ENCODE measurements around the gene SNTN.

DNA sequence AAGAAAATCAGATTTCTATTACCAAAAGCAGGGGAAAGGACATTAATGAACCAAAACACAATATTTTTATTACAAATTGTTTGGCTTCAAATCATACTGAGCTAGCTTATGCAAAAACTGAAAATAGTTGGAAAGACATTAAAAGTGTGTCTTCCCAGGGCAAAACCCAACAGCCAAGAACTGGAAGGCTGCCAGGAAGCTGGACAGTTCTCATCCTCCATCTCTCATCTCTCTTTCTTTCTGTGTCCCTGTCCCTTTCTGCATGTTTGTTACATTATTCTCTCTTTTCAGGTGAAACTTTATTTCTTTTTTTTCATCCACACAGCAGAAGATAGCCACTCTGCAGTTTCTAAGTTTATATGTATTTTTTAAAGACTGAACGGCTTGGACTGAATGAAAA, 41.1 kb upstream of the SNTN start:
- TF ChIP-seq, protein P1, sequence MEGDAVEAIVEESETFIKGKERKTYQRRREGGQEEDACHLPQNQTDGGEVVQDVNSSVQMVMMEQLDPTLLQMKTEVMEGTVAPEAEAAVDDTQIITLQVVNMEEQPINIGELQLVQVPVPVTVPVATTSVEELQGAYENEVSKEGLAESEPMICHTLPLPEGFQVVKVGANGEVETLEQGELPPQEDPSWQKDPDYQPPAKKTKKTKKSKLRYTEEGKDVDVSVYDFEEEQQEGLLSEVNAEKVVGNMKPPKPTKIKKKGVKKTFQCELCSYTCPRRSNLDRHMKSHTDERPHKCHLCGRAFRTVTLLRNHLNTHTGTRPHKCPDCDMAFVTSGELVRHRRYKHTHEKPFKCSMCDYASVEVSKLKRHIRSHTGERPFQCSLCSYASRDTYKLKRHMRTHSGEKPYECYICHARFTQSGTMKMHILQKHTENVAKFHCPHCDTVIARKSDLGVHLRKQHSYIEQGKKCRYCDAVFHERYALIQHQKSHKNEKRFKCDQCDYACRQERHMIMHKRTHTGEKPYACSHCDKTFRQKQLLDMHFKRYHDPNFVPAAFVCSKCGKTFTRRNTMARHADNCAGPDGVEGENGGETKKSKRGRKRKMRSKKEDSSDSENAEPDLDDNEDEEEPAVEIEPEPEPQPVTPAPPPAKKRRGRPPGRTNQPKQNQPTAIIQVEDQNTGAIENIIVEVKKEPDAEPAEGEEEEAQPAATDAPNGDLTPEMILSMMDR (IDR thresholded peaks at IDR 0.05), result no peak
- TF ChIP-seq POLR2AphosphoS5 (IDR thresholded peaks at IDR 0.05), result no peak

All from breast epithelium (tissue), 3 donors.